HFFc6 (cell line): Measurements from ENCODE around the gene SH3RF3. TPM values are rescaled to one million over a fixed set of nuclear protein-coding genes. Genes with fewer than 3 reads are reported as not detected.
A peak's percentile ranks its signal among the peaks of the same experiment; 100 is the strongest.

Experiments
- DNase-seq: peaks from one replicate; pipeline ENCODE4 v3.0.0-alpha.2; 2018
- H3K27ac Mint-ChIP-seq: 2 replicates; pipeline ENCODE4 v1.8.0; 2020; ENCODE audit warnings: mild to moderate bottlenecking, mixed read lengths
- H3K27me3 Mint-ChIP-seq: 2 replicates; pipeline ENCODE4 v1.8.0; 2021; ENCODE audit warnings: mild to moderate bottlenecking, moderate library complexity, mixed read lengths; ENCODE audit not compliant: insufficient read depth
- H3K36me3 Mint-ChIP-seq: 2 replicates; pipeline ENCODE4 v1.8.0; 2021; ENCODE audit warnings: low read depth, mixed read lengths
- H3K4me1 Mint-ChIP-seq: 2 replicates; pipeline ENCODE4 v1.8.0; 2020; ENCODE audit warnings: low read depth, mixed read lengths
- H3K4me3 Mint-ChIP-seq: 2 replicates; pipeline ENCODE4 v1.8.0; 2020; ENCODE audit warnings: mild to moderate bottlenecking, moderate library complexity, mixed read lengths
- H3K9me3 Mint-ChIP-seq: 2 replicates; pipeline ENCODE4 v1.8.0; 2020; ENCODE audit warnings: mild to moderate bottlenecking, mixed read lengths
- CTCF ChIP-seq: fragments of 200-600 bp; sonication (generic); IDR thresholded peaks from 2 replicates; pipeline ENCODE4 v1.5.0; 2021; ENCODE audit warnings: antibody characterized with exemption, mild to moderate bottlenecking
- total RNA-seq, 6 experiments: library from RNA; stranded (reverse); fragmentation: NEBNext Ultra II Directional; extraction: Animal tissue kit (Norgen Biotek cat#: 25700); gene quantifications; 2 replicates in 1 of 6; 3 replicates in 5 of 6; pipeline ENCODE4 v1.2.3, GENCODE V29; 2021

SH3RF3 gene
- total RNA-seq, 6 experiments from 2014 or later: 2.4 to 4.4 (median 3.7) TPM

DNA sequence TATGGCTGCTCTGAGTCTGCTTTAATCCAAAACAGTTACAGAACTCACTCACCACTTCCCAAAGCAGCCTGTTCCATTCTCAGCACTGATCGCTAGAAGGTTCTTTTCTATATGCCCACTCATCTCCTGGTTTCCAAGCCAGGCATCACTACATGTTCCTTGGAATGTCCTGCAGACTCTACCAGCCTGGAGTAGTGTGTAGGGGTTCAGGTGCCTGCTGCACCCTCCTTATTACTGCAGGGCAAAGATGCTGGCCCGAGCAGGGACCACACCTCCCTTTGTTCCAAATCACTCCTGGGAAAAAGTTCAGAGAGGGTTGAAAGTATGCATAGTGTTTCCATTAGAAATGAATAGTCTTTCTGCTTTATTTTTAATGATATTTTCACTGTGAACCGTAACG lies 196.6 kb downstream of the SH3RF3 start:
- H3K9me3 Mint-ChIP-seq: peaks cover 4% of the 10 kb centered on the region; the same call in 1 of the 2 replicates
- peaks cover 25% of the 10 kb centered on the region for H3K36me3 Mint-ChIP-seq
- H3K4me1 Mint-ChIP-seq: peaks cover 85% of the 10 kb centered on the region
- TF ChIP-seq CTCF: no peak
- peak overlapping the region; percentile 83; the same call in 1 of the 2 replicates for H3K27ac Mint-ChIP-seq
- DNase-seq: no peak
- H3K4me3 Mint-ChIP-seq: peak overlapping the region; percentile 30
- no peaks in the 10 kb centered on the region; the same call in 1 of the 2 replicates for H3K27me3 Mint-ChIP-seq

- no peak overlapping the region for H3K4me3 Mint-ChIP-seq
- H3K36me3 Mint-ChIP-seq: peaks cover 25% of the 10 kb centered on the region
- peaks cover 4% of the 10 kb centered on the region; the same call in 1 of the 2 replicates for H3K9me3 Mint-ChIP-seq
- peaks cover 85% of the 10 kb centered on the region for H3K4me1 Mint-ChIP-seq
- no peak for TF ChIP-seq CTCF
- no peaks in the 10 kb centered on the region; the same call in 1 of the 2 replicates for H3K27me3 Mint-ChIP-seq
- no peak for DNase-seq
- H3K27ac Mint-ChIP-seq: no peak overlapping the region
Observed at GRCh38 chr2:109326306-109326705, 197.3 kb downstream of the SH3RF3 start.

- peaks cover 25% of the 10 kb centered on the region for H3K36me3 Mint-ChIP-seq
- H3K27ac Mint-ChIP-seq: peak overlapping the region; percentile 34; the same call in 1 of the 2 replicates
- H3K4me1 Mint-ChIP-seq: peaks cover 84% of the 10 kb centered on the region
- no peak overlapping the region; the same call in 1 of the 2 replicates for H3K4me3 Mint-ChIP-seq
- TF ChIP-seq CTCF: no peak
- DNase-seq: peak; percentile 31
- H3K27me3 Mint-ChIP-seq: no peaks in the 10 kb centered on the region; the same call in 1 of the 2 replicates
- H3K9me3 Mint-ChIP-seq: peaks cover 4% of the 10 kb centered on the region; the same call in 1 of the 2 replicates
Observed at GRCh38 chr2:109330056-109330455, 201.1 kb downstream of the SH3RF3 start.

DNA sequence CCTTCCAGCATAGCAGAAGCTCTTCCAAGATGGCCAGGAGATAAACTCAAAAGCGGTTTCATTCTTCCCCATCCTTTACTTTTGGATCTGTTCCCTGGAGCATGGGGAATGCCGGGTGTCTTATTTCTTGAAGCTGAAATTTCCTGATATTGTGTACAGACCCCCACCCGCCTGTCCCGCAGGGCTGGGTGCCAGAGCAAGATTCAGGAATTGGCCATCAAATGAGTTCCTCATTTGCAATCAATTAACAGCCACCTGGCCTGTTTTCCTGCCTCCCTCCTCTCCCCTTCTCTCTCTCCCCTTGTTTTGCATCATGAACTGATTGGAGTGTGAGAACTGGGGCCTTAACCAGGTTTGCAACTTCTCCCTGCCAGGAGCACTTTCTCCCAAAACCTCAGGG lies 202.1 kb downstream of the SH3RF3 start:
- H3K9me3 Mint-ChIP-seq: peaks cover 4% of the 10 kb centered on the region; the same call in 1 of the 2 replicates
- peaks cover 30% of the 10 kb centered on the region for H3K36me3 Mint-ChIP-seq
- H3K4me3 Mint-ChIP-seq: no peak overlapping the region
- H3K4me1 Mint-ChIP-seq: peaks cover 84% of the 10 kb centered on the region
- H3K27ac Mint-ChIP-seq: no peak overlapping the region
- TF ChIP-seq CTCF: no peak
- H3K27me3 Mint-ChIP-seq: no peaks in the 10 kb centered on the region; the same call in 1 of the 2 replicates
- no peak for DNase-seq

DNA sequence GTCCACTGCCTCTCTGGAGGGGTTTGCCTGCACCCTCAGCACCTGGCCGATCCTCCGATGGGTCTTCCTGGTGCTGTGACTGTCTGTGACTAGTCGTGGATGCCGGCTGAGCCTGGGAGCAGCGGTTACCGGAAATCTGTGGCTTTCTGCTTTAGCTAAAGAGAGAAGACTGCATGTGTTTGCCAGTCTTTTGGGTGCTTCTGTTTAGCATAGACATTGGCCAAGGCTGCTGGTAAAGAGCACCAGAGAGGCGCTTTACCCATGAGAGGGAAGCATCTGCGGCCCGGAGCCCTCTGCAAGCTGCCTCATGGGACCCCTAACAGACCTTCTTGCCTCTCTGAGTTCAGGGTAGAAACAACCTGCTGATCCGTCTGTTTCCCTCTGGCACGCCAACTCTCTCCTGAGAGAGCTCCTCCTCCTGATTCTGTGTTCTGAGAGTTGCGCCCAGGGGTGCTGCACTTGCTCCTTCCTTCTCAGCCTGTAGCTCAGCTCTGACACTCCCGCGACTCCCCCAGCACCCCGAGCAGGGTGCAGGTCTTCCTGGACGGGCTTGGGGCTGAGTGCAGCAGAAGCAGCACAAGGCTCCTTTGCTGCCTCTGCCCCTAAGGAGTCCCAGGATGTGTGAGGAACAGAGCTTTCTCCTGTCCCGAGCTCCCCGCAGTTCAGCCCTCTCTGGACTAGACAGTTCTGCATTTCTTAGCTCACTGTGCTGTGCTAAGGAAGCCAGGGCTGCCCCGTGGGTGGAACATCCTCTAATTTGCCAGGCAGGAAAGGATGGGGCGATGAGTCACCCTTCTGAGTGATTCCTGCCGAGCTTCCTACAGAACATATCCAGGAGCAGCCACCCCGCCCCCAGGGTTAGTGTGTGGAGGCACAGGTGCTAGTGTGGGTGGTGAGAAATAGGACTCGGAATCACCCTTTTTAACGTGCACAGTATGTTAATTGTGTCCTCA lies 203.2 kb downstream of the SH3RF3 start:
- Mint-ChIP-seq H3K27ac (peak overlapping the region; percentile 89), H3K27me3 (no peaks in the 10 kb centered on the region; the same call in 1 of the 2 replicates), H3K4me3 (peak overlapping the region; percentile 70), H3K4me1 (peaks cover 89% of the 10 kb centered on the region), H3K36me3 (peaks cover 26% of the 10 kb centered on the region), H3K9me3 (peaks cover 4% of the 10 kb centered on the region; the same call in 1 of the 2 replicates)
- TF ChIP-seq CTCF: no peak
- DNase-seq: peak; percentile 88
